Measurements from ENCODE around the gene ZHX3. TPM values are rescaled to one million over a fixed set of nuclear protein-coding genes. Genes with fewer than 3 reads are reported as not detected.

The ZHX3 gene
- total RNA-seq, 1 donor from 2014 or later: 34.5 TPM

GRCh38 chr20:41277049-41277448, 40.5 kb downstream of the ZHX3 start:
- DNase-seq (ENCODE audit: missing footprints) (no peak), ATAC-seq (no peak)
- intact Hi-C loops (cut with DNase I): no loop called here

GRCh38 chr20:41276317-41276751, 41.2 kb downstream of the ZHX3 start:
- DNase-seq (ENCODE audit: missing footprints) (no peak), ATAC-seq (peak; percentile 45)
- intact Hi-C loops (cut with DNase I): no loop called here

- ATAC-seq (no peak), DNase-seq (ENCODE audit: missing footprints) (no peak)
- intact Hi-C loops (cut with DNase I): no loop called here
These were observed 42.2 kb downstream of the ZHX3 start for GRCh38 chr20:41275301-41275731.

DNA sequence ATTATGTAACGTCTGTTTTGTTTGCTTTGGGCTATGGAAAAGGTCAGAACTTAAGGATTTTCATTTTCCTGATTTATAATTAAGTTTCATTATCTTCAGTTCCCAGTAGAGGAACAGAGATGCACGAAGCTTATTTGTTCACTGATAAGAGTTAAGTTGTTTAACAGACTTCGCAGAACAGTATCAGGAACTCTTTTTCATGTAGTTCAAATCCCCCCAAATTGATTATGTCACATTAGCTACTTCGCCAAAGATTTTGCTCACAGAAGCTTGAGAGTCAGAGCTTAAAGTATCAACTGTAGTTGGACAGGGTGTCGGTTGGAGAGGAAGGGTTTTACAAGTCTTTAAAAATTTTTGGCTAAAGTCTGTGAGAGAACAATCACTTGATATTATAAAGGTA, 43.4 kb downstream of the ZHX3 start:
- DNase-seq (ENCODE audit: missing footprints): no peak
- intact Hi-C loops (cut with DNase I): no loop called here
- no peak for ATAC-seq

GRCh38 chr20:41273445-41273844, 44.1 kb downstream of the ZHX3 start:
- intact Hi-C loops (cut with DNase I): loop anchor here (2.0 kb wide), 1 partner anchor 43 kb away; the partner anchor contains the start of gene ZHX3
- no peak for ATAC-seq
- DNase-seq (ENCODE audit: missing footprints): no peak

DNA sequence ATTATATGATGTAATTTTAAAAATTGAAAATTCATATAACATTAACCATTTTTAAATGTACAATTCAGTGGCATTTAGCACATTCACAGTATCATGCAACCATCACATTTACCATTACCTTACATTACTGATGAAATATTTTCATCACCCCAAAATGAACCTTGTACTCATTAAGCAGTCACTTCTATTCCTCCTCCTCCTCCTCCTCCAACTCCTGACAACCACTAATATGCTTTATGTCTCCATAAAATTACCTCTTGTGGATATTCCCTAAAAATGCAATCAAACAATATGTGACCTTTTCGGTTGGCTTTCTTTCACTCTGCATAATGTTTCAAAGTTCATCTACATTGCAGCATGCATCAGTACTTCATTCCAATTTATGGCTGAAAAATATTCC, 45.2 kb downstream of the ZHX3 start:
- intact Hi-C loops (cut with DNase I): loop anchor here (2.0 kb wide), 1 partner anchor 44 kb away; the partner anchor contains the start of gene ZHX3
- ATAC-seq: no peak
- no peak for DNase-seq (ENCODE audit: missing footprints)

- ATAC-seq (no peak), DNase-seq (ENCODE audit: missing footprints) (no peak)
- intact Hi-C loops (cut with DNase I): no loop called here
These were observed 48.4 kb downstream of the ZHX3 start for GRCh38 chr20:41268917-41269652.

DNA sequence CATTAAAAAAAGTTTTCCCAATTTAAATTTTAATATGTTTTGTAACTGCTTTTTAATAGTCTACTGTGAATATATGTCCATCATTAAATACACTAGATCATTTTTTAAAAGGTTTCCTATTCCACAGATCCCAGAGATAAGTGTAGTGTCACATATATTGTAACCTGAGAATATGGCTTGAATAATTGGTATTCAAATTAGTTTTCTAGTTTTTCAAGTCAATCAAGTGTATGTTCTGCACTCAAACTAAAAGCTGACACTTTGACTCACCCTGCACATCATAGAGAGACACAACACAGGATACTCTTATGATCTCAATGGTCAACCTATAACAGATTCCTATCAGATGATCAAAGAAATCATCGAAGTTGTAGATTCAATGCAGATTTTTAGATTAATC, 49.1 kb downstream of the ZHX3 start:
- DNase-seq (ENCODE audit: missing footprints): no peak
- intact Hi-C loops (cut with DNase I): no loop called here
- ATAC-seq: no peak

GRCh38 chr20:41265938-41266337, 51.6 kb downstream of the ZHX3 start:
- no peak for ATAC-seq
- intact Hi-C loops (cut with DNase I): no loop called here
- no peak for DNase-seq (ENCODE audit: missing footprints)

- ATAC-seq (no peak), DNase-seq (ENCODE audit: missing footprints) (no peak)
- intact Hi-C loops (cut with DNase I): no loop called here
These were observed 52.7 kb downstream of the ZHX3 start for GRCh38 chr20:41264819-41265218.

DNA sequence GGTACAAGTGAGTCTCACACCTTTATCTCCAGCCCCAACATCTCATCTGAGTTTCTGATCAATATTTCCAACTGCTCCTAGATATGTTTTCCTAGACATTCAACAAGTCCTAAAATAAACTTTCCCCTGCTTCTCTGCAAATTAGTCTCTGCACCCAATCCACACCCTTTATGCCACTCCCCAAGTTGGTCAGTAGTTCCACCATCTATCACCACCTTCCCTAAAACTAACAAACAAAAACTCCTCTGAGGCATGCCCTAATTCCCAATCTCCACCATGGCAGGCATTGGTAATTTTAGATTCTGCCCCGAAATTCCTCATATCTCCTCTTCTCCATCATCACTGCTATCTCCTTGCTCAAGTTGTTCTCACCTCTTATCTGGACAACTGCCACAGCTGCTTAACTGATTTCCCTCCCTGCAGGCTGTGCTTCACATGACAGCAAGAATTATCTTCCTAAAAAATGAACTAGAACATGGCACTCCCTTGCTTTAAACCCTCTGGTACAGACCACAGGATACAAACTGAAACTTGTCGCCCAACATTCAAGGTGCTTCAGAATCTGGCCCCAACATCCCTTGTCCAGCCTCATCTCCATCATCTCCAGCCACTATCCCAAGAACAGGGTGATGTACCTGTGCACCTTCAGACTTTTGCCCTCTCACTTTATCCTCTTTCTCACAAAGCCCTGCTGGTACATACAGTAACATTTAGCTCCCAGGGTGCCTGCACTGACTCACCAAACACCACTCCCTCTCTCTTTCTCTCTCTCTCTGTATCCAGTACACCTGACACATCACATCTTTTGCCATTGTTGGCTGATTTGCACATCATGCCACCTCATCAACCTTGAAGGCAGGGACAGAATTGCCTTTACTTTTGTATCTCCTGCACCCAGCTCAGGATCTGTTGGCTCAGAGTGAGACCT, 55.5 kb downstream of the ZHX3 start:
- DNase-seq (ENCODE audit: missing footprints): no peak
- ATAC-seq: peak; percentile 13
- intact Hi-C loops (cut with DNase I): no loop called here

GRCh38 chr20:41261260-41261659, 56.3 kb downstream of the ZHX3 start:
- intact Hi-C loops (cut with DNase I): no loop called here
- ATAC-seq (no peak), DNase-seq (ENCODE audit: missing footprints) (no peak)

GRCh38 chr20:41260734-41261220, 56.8 kb downstream of the ZHX3 start:
- intact Hi-C loops (cut with DNase I): no loop called here
- no peak for ATAC-seq
- DNase-seq (ENCODE audit: missing footprints): no peak

DNA sequence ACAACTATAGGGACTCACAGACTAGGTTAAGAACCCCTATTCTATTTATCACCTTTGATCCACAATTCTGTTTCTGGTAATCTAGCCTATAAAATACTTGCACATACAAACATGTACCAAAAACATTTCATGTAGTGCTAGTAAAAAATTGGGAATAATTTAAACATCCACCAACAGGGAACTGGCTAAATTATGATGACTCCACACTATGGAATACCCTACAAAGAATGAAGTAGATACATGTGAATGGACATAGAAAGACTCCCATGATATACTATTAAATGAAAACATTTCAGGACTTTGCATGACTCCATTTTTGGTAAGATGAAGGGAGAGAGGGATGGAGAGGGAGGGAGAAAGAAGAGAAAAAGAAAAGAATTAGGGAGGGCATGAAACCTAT, 58.2 kb downstream of the ZHX3 start:
- no peak for ATAC-seq
- intact Hi-C loops (cut with DNase I): no loop called here
- DNase-seq (ENCODE audit: missing footprints): no peak

DNA sequence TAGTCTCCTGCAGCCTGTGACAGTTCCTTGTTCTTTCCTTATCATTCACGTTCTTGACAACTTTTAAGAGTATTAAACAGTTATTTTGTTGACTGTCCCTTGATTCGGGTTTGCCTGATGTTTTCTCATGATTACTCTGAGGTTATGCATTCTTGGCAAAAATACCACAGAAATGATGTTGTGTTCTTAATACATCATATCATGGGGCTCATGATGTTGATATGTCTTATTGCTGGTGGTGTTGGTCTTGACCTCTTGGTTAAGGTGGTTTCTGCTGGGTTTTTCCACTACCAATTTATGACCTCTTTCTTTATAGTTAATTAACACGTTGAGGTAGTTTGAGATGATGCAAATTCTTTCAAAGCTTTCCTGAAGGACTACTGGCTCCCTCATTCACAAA, 59.1 kb downstream of the ZHX3 start:
- intact Hi-C loops (cut with DNase I): no loop called here
- ATAC-seq: no peak
- DNase-seq (ENCODE audit: missing footprints): no peak

DNA sequence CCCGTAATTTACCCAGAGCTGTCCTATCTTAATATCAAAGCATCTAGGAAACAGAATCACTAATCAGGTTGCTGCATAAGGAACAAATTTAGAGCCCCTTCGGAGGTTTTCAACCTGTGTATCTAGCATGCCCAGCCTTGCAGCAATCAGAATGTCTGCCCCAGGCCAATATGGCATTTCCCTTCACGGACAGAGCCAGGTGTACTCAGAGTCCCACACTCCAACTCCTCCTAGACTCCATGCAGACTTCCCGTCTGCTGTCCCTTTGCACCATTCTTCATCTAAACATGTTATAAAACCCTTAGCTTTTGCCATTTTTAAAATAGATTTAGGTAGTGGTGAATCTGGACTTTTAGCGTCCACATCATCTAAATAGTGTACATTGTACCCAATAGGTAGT, 61.0 kb downstream of the ZHX3 start:
- no peak for DNase-seq (ENCODE audit: missing footprints)
- no peak for ATAC-seq
- intact Hi-C loops (cut with DNase I): no loop called here

- DNase-seq (ENCODE audit: missing footprints) (no peak), ATAC-seq (no peak)
- intact Hi-C loops (cut with DNase I): no loop called here
These were observed 61.9 kb downstream of the ZHX3 start for GRCh38 chr20:41255655-41256054.

DNA sequence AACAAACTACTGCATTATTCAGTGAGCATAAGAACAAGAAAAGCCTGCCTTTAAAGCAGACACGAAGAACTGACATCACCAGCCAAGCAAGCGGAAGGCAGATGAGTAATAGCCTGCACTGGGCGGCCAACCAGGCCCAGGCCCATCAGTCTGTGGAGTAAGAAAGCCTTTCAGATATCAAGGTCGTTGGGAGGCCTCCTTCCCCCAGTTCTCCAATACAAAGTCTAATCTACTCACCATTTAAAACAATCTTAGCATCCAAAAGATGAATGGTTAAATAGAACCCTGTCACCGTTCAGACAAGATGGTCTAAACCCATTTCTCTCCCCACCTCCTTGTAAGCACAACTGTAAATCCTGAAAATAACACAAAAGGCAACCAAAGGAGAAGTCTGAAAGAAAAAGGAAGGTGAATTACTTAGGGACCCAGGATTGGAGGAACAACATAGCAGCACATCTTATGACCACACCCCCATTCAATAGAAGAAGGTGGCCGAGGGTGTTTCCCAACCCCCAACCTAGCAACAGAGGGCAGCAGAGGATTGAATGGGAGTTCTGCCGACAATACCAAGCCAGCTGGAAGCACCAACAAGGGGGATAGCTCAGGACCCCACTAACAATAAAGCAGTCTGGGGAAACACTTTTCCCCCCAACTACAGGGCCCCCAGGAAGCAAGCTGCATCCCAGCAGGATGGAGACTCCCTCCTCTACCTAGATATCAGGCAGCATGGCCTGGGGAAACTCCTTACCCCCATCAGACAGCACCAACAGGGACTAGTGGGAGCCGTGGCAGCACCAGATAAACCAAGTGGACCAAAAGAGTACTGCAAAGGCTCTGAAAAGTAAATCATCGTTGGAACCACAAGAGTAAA, 67.9 kb downstream of the ZHX3 start:
- intact Hi-C loops (cut with DNase I): loop anchor here (2.0 to 5.0 kb wide), 3 partner anchors 67 to 88 kb away; partner anchors contain the start of gene ZHX3

More for the DNA sequence above, 67.9 kb downstream of the ZHX3 start:
- ATAC-seq: peak; percentile 86
- peak; percentile 75 for DNase-seq (ENCODE audit: missing footprints)

Data from Right ventricle myocardium inferior (tissue), 1 donor.